Activated naive CD4-positive, alpha-beta T cell treated with anti-CD3 and anti-CD28 coated beads, Interleukin-2, amount 50 U/mL, for 16 hours (primary cell): ENCODE measurements around the gene TCF3.
"Not testable (repeated sequence)": the region's sequence is repeated elsewhere in the genome, so short reads cannot be mapped to it uniquely, and the experiment has no call there.

ENCODE experiments used
- DNase-seq: peaks from one replicate; pipeline ENCODE4 v3.0.0-alpha.2; 2020

Gene TCF3

DNA sequence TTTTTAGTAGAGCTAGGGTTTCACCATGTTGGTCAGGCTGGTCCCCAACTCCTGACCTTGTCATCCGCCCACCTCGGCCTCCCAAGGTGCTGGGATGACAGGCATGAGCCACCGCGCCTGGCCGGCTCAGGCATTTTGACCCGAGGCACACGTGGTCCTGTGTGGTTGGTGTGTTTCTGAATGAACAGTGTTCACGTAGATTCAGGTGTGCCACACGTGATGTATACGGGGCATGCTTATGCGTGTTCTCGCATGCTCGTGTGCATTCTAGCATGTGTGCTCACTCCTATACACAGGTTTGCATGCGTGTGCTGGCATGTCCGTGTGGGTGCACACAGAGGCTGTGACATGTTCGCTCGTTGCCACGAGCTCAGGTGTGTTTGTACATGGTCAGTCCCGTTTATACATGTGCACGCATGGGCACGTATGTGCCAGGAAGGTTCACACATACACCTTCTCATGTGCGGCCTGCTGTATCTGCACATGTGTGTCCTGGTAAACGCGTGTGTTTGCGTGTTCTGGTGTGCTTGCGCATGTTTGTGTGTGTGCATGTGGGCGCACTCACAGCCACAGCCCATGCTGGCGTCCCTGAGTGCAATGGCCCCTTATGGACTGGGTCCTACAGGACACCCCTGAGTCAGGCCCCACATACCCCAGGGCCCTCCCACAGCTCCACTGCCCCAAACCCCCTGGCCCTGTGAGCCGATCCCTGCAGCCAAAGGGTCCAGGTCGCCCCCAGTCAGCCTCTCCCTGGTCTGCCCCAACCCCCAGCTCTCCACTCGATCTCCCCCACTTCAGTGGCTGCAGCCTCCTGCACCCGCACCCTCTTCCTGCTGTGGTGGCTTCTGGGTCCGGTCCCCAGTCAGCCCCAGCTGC lies 20.6 kb upstream of the TCF3 start:
- no peak for DNase-seq

DNA sequence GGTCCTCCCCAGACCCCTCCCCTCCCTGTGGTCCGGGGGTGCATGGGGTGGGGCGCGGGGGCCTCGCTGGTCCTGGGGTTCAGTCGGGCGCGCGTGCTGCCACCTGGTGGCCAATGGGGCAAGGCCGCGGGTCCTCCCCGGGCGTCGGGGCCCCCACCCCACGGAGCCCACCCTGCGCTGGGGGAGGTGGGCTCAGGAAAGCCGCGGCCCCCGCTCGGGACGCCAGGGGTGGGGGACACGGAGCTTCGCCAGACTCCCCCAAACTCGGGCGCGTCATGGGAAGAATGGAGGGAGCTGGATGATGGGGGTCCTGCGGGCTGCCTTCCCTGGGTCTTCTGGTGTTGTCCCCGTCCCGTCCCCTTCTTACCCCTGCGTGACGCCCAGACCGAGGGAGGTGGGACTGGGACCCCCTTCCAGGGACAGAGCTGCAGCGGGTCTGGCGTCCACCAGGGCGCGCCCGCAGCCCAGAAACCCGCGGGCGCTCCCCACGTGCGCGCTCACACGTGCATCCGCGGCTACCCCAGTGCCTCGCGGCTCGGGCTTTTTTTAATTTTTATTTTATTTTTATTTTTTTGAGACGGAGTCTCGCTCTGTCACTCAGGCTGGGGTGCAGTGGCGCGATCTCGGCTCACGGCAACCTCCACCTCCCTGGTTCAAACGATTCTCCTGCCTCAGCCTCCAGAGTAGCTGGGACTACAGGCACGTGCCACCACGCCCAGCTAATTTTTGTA lies 19.8 kb upstream of the TCF3 start:
- DNase-seq = peak; percentile 71

DNA sequence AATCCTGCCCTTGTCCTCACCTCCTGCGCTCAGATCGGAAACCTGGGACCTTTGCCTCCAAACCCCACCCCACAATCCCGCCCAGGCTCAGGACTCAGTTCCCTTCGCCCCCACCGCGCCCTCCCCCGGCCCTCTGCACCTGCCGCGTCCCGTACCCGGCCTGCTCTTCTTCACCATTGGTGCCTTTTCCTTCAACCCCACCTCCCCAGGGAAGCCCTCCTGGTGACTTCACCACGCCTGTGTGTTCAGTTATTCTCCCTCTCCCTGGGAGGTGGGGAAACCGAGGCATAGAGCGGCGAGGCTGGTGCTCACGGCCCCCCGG lies 19.3 kb upstream of the TCF3 start:
- no peak for DNase-seq

DNA sequence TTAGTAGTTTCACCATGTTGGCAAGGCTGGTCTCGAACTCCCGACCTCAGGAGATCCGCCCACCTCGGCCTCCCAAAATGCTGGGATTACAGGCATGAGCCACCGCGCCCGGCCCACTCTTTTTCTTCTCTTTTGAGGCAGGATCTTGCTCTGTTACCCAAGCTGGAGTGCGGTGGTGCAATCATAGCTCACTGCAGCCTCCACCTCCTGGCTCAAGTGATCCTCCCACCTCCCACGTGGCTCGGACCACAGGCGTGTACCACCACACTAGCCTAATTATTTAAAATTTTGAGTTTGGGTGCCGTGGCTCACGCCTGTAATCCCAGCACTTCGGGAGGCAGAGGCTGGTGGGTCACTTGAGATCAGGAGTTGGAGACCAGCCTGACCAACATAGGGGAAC lies 18.3 kb upstream of the TCF3 start:
- DNase-seq = not testable (repeated sequence)

DNA sequence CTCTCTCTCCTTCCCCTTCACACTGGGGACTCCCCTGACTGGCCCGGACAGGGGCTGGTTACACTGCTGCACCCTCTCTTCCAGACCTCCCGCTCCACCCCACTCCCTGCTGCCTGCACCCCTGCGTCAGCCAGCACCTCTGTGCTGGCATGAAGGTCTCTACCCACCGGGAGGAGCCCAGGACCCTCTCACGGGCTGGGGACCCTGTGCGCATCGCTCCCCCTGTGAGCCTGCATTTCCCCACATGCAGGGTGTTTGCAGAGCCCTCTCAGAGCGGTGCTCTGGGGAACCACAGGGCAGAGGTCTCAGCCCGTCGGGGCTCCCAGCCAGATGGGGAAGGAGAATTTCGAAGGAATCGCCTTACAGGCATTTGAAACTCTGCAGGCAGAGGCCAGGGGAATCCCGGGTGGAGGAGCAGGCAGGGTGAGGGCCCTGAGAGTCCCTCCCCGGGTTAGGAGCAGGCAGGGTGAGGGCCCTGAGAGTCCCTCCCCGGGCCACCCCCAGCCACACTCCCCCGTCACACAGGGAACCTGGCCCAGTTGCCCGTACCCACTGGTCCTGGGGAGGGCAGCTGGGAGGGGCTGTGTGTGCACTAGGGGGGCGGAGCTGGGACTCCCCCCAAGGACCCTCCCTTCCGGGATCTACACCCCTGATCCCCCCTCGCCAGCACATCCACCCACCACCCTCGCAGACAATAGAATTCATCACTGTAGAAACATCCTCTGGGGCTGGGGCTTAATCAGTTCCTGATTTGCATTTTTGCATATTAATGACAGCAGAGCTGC lies 16.3 kb upstream of the TCF3 start:
- DNase-seq = no peak

DNA sequence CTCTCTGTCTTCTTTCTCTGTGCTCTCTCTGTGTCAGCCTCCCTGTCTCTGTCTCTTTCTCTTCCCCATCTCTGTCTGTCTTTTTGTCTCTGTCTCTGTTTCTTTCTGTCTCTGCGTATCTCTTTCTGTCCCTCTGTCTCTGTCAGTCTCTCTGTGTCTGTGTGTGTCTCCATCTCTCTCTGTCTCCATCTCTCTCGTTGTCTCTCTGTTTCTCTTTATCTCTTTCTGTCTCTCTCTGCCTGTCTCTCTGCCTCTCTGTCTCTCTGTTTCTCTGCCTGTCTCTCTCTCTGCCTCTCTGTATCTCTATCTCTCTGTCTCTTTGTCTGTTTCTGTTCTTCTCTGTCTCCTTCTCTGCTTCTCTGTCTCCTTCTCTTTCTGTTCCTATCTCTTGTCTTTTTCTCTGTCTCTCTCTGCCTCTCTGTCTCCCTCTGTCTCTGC lies 15.7 kb upstream of the TCF3 start:
- no peak for DNase-seq

DNA sequence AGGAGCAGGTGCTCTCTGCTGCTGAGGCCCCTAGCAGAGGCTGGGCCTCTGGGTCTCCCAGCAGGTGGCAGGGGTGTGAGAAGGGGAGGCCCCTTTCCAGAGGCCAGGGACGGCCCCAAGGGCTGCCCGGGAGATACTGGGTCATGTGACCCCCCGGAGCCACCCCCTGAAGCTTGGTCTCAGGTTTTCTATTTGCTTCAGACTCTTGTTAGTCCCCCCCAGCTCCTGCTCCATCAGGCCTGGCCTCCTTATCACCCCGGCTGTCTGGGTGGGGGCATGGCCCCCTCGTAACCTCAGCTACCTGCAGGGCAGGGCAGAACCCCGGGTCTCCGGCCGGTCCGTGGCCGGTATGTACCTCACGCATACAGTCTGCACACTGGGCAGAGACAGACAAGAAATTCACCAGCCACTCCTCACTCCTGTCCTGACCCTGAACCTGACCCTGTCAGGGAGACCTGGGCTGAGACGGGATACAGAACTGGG lies 13.2 kb upstream of the TCF3 start:
- no peak for DNase-seq

DNA sequence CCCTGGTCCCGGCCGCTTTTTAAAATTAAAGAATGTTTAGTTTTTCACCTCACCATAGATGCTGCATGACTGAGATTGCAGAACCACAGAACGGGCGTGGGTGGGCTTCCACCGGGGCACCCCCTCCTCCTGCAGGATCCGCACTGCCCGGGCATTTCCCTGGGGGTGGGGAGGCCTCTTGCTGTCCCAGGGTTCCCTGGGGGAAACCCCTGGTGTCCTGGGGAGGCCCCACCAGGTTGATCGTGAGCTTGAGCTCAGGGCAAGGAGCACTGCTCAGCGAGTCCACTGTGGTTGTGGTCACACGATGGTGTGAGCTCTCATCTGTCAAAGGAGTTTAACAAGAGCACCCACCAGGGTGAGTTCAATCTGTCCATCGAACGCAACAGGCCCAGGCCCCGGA lies 11.4 kb upstream of the TCF3 start:
- DNase-seq = no peak

DNA sequence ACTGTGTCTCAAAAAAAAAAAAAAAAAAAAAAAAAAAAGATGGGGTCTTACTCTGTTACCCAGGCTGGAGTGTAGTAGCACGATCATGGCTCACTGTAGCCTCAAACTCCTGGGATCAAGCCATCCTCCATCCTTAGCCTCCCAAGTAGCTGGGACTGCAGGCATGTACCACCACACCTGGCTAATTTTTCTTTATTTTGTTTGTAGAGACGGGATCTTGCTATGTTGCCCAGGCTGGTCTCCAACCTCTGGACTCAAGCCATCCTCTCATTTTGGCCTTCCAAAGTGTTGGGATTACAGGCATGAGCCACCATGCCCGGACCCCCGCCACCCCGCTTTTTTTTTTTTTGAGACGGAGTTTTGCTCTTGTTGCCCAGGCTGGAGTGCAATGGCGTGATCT lies 10.8 kb upstream of the TCF3 start:
- DNase-seq = not testable (repeated sequence)

DNA sequence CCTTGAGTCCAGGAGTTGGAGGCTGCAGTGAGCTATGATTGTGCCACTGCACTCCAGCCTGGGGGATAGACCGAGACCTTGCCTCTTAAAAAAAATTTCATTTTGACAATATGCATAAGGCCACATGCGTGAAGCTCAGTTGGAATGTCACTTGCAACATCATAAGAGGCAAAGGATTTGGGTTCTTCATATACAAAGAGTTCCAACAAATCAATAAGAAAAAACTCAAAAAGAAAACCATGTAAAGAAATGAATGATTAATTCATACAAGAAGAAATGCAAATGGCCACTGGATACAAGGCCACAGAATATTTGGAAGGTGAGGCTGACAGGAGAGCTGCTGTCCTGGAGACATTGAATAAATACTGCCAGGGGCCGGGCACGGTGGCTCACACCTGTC lies 9.6 kb upstream of the TCF3 start:
- no peak for DNase-seq

DNA sequence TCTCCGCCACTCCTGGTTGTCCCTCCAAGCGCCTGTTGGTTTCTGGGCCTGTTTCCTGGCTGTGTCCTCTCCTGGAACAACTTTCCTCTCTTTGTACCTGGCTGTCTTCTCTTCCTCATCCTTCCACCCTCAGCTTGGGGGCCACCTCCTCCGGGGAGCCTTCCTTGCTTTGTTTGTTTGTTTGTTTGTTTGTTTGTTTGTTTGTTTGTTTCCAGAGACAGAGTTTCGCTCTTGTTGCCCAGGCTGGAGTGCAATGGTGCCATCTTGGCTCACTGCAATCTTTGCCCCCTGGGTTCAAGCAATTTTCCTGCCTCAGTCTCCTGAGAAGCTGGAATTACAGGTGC lies 6.6 kb upstream of the TCF3 start:
- no peak for DNase-seq

DNA sequence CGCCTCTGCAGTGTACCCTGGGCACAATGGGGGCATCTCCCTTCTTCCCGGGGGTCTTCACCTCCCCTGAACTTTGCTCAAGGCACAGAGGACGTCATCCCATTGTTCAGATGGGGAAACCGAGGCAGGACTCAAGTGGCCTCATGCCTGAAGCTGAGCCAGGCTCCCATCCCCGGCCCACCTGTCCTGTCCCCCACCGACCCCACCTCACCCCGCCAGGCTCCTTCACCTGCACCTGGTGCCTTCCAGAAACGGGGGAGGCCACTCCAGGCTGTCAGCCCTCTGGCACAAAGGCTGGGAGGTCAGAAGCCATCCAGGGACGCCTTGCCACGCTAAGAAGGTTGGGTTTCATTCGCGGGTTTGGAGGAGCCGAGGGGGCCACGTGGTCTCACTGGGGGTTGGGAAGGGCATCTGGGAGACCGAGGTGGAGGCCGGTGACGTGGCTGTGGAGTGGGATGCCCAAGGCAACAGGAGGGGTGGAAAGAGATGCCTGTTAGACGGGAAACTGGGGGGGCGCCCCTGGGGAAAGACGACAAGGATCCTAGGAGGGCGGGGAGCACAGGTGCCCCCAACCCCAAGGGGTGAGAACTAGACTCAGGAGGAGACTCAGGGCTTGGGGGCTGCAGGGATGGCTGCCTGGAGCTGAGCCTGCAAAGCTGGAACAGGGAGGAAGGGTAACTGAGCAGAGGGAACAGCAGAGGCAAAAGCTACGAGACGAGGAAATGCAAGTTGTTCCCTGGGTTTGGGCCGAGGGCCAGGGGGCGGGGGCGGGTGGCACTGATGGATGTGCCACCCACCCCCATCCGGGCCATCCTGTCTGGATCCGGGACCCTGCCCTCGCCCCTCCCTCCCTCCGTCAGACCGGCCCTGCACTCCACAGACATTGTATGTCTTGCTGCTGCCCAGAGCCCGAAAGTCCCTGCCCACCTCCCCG lies 6.0 kb upstream of the TCF3 start:
- DNase-seq = no peak

DNA sequence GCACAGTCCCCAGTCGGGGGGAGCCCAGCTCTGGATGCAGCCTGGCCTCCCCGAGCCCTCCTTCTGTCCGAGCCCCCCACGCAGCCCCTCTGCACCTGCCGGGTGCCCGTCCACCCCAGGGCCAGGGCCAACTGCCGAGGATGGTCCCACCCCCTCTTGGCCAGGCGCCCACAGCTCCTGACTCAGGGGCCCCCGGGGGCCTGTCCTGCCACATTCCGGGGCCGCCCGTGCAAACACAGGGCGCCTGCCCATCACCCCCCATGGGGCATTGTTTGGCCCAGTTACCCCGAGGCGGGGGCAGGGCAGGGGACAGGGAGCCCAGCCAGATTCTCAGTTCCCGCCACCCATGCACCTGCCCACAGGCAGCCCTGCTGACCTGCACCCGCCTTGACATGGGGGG lies 5.3 kb upstream of the TCF3 start:
- no peak for DNase-seq

DNA sequence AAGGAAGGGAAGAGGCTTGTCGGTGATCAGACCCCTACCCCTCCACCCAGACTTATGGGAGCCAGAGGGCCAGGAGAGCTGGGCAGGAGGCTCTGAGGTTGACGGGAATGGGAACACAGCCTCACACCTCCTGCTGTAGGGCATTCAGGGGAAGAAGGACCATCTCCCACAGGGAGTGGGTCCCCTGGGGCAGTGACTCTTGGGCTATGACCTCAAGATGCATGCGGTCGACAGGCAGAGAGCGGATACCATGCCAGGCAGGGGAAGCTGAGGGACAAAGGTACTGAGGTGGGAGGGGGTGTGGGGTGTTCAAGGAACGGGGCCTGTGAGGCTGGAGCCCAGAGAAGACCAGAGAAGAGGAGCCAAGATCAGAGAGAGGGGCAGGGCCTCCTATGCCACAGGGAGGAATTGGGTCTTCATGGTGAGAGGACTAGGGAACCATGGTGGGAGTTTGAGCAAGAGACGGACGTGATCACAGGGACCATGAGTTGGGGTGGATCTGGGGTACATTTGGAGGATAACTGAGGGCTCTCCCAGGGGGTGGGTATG lies 4.6 kb upstream of the TCF3 start:
- DNase-seq = no peak

DNA sequence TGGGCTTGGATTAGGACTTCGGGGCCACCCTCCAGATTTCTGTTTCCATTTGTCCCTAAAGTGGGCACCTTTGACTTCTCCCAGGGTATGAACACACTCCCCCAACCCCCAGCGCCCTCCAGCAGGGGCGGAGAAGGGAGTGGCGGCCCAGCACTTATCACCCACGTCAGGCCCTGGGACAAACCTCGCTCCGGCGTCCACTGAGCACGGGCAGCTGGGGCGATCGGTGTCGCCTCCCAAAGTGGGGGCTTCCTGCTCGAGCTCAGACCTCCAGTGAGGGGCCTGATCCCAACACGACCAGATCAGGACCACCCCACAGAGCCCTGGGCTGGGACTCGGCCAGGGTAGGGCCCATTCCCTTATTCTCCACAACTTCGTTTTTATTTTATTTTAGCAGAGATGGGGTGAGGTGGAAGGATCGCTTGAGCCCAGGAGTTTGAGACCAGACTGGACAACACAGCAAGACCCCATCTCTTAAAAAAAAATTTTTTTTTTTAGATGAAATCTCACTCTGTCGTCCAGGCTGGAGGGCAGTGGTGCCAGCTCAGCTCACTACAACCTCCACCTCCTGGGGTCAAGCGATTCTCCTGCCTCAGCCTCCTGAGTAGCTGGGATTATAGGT lies 3.7 kb upstream of the TCF3 start:
- DNase-seq = no peak

DNA sequence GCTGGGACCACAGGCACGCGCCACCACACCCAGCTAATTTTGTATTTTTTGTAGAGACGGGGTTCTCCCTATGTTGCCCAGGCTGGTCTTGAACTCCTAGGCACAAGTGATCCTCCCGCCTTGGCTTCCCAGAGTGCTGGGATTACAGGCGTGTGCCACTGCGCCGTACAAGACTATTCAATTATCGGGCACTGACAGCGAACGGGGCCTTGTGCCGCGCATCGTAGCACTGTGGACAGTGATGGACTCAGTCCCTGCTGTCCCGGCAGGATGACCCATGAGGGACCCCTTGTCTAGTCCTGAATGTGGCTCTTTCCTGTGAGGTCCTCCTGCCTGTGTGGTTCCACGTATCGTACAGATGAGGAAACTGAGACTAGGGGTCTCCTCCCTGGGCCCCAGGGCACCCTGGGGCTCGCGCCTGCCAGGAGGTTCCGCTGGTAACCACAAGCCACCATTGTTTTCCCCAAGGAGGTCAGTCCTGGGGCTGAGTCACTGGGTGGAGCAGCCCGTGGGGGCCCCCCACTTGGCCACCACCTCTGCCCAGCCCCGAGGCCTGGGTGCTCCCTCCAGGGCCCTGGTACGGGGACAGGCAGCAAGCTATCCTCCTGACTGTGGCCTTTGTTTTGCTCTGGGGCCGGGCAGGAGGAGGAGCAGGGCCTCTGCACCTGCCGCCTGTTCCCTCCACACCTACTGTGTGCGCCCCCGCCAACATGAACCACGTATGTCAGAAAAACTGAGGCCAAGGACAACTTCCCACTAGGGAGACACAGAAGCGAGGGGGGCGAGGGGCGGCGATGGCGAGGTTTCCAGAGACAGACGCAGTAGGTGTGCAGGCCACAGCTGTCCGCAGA lies 2.9 kb upstream of the TCF3 start:
- DNase-seq = no peak

DNA sequence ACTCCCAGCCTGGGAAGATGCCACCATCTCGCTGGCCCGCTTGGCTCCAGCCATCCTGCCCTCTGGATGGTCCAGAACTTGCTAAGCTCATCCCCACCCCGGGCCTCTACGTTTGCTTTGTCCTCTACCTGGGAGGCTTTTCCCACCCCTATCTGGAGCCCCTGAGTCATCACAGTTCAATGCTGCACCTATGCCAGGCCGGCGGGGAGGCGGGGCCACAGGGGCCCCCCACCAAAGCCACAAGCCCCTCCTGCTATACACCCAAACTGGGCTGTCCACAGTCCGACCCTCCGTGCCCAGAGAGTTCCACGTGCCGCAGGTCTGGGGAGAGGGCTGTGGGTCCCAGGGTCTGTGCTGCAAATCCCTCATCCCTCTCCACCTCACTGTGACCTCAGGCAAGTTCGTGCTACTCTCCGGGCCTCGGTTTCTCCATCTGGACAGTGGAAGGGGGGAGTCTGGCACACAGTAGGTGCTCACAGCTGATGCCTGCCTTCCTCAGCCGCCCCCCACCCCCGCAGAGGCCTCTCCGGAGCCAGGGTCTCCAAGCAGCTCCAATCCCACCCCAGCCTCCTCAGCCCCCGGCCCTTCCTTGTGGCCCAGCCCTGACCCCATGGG lies 1.9 kb upstream of the TCF3 start:
- no peak for DNase-seq

DNA sequence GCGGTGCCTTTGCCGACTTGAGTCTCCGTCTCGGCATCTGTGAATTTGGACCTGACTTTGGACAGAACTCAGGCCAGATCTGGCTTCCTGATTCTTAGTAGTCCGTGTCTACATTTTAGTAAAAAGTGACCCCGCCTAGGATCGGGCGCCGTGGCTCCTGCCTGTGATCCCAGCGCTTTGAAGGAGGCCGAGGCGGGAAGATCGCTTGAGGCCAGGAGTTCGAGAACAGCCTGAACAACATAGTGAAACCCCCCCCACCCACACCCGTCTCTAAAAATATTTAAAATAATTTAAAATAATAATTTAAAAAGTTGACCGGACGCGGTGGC lies 849 bp upstream of the TCF3 start:
- no peak for DNase-seq

DNA sequence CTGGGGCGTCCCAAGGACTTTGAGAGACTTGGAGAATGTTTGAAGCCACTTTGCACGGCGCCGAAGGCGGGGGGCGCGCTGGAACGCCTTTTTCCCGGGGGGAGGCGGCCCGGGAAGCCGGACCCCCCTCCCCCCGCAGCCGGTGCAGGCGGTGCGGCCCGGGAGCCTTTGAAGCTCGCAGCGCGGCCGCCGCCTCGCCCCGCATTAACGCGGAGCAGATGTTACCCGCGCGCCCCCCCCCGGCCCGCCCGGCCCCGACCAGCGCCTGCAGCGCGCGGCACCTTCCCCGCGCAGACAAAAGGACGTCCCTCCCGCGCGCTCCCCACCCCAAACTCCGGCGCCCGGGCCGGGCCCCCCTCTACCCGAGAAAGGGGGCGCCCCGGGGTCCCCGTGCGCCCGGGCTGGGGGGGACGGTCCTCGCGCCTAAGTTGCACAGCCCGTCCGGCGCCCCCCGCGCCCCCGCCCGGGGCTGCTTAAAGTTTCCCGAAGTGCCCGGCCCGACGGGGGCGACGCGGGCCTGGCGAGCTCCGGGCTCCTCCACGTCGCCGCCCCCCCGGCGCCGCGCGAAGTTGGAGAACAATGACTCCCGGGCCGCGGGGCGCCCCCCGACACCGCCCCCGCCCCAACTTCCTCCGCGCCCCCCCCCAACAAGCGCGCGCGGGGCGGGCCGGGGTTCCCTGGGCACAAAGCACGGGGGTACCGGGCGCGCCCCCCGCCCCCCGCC lies 685 bp downstream of the TCF3 start:
- peak; percentile 61 for DNase-seq
